K562 (cell line): Measurements from ENCODE around the gene MYO1B. TPM values are rescaled to one million over a fixed set of nuclear protein-coding genes. Genes with fewer than 3 reads are reported as not detected.

Experiments
- ATAC-seq: fragments of 200-7000 bp; cut with Tn5 transposase; 3 replicates; pipeline ENCODE4 v1.9.1; 2020; ENCODE audit warnings: moderate library complexity
- BruUV-seq: library from RNA; stranded (reverse); fragments of 400-500 nt; replicated peaks from 2 replicates; lab custom pipeline; 2021; lab: Mats Ljungman, UMichigan
- CTCF ChIA-PET: fragments of 300-600 bp; formaldehyde crosslinking; extraction: SDS; loops from one replicate; lab custom pipeline; 2021; ENCODE audit warnings: low intra/inter-chr PET ratio; lab: Yijun Ruan, JAX
- POLR2A ChIA-PET: fragments of 300-600, 350-650 bp; sonication (Branson Sonifier 250); formaldehyde crosslinking; extraction: SDS; loops from one replicate; lab custom pipeline; 2021; ENCODE audit warnings: antibody characterized with exemption, inconsistent platforms; lab: Yijun Ruan, JAX
- DNase-seq, 4 experiments: peaks; one replicate each; pipeline versions ENCODE4 v3.0.0 to v3.0.0-alpha.2; 2011 to 2018; ENCODE audit warnings: low spot score in 3 of 4, mixed read lengths in 3 of 4; ENCODE audit errors: extremely low read depth in 1 of 4
- FAIRE-seq: peaks from 2 replicates; lab custom pipeline; 2011; peaks lifted over from hg19 to GRCh38; lab: Jason Lieb, UNC
- H2AFZ ChIP-seq: 2 replicates; pipeline ENCODE4 v1.6.0; 2011; ENCODE audit warnings: low read depth, low read length, control low read depth, inconsistent platforms
- H3K27ac ChIP-seq: fragments of 200-600 bp; 3 replicates; pipeline ENCODE4 v1.8.0; 2011; ENCODE audit warnings: low read depth, mild to moderate bottlenecking, control low read depth, inconsistent platforms, low read length, moderate library complexity, mixed read lengths; ENCODE audit errors: extremely low read depth
- H3K27me3 ChIP-seq, 2 experiments: fragments of 300-600 bp in 1 of 2; 2 replicates in 1 of 2; 3 replicates in 1 of 2; pipeline versions ENCODE4 v1.6.0 to v1.8.0; 2011; ENCODE audit warnings: inconsistent platforms in 2 of 2, low read length in 2 of 2, mild to moderate bottlenecking in 1 of 2, mixed read lengths in 1 of 2, moderate library complexity in 1 of 2; ENCODE audit not compliant: control insufficient read depth in 2 of 2, insufficient read depth in 2 of 2
- H3K36me3 ChIP-seq: fragments of 300-600 bp; 3 replicates; pipeline ENCODE4 v1.8.0; 2011; ENCODE audit warnings: mild to moderate bottlenecking, low read length, inconsistent platforms; ENCODE audit not compliant: control insufficient read depth, insufficient read depth
- H3K4me1 ChIP-seq, 2 experiments: fragments of 200-600 bp in 1 of 2; replicated peaks in 1 of 2; 2 replicates in 1 of 2; 3 replicates in 1 of 2; pipeline versions ENCODE4 v1.5.1 to v1.8.0; 2011; ENCODE audit warnings: inconsistent platforms in 2 of 2, low read length in 2 of 2, mild to moderate bottlenecking in 1 of 2, mixed read lengths in 1 of 2, moderate library complexity in 1 of 2; ENCODE audit not compliant: control insufficient read depth in 2 of 2, insufficient read depth in 2 of 2
- H3K4me2 ChIP-seq: 2 replicates; pipeline ENCODE4 v1.6.1; 2011; ENCODE audit warnings: low read length, control low read depth, inconsistent platforms, mixed read lengths; ENCODE audit not compliant: insufficient read depth
- H3K4me3 ChIP-seq: fragments of 200-600 bp; sonication (generic), shearing (Covaris generic); 2 replicates; pipeline ENCODE4 v1.5.1; 2016; ENCODE audit warnings: control low read depth, inconsistent platforms
- H3K79me2 ChIP-seq: fragments of 200-600 bp; 3 replicates; pipeline ENCODE4 v1.8.0; 2011; ENCODE audit warnings: low read length, inconsistent platforms; ENCODE audit not compliant: control insufficient read depth, insufficient read depth
- H3K9ac ChIP-seq, 2 experiments: 2 replicates each; pipeline versions ENCODE4 v1.6.0 to v1.6.1; 2011; ENCODE audit warnings: low read depth in 2 of 2, low read length in 2 of 2, control low read depth in 1 of 2, inconsistent platforms in 1 of 2, mild to moderate bottlenecking in 1 of 2, mixed read lengths in 1 of 2; ENCODE audit not compliant: insufficient read depth in 1 of 2
- H3K9me1 ChIP-seq: one replicate; pipeline ENCODE4 v1.6.0; 2011; ENCODE audit warnings: inconsistent platforms, mild to moderate bottlenecking, low read length, moderate library complexity; ENCODE audit not compliant: control insufficient read depth, insufficient read depth
- H3K9me3 ChIP-seq: replicated peaks from 2 replicates; pipeline ENCODE4 v1.5.1; 2011; ENCODE audit warnings: low read depth, low read length, inconsistent platforms; ENCODE audit not compliant: control insufficient read depth, insufficient read depth
- H4K20me1 ChIP-seq: replicated peaks from 2 replicates; pipeline ENCODE4 v1.6.1; 2011; ENCODE audit warnings: low read length, inconsistent platforms, mixed read lengths; ENCODE audit not compliant: control insufficient read depth, insufficient read depth
- FOXK2 ChIP-seq, 2 experiments: fragments of 450-650 bp; IDR thresholded peaks in 1 of 2; conservative IDR thresholded peaks in 1 of 2; 2 replicates each; pipeline ENCODE4 v1.6.1; 2016; ENCODE audit warnings: low read depth in 2 of 2, mild to moderate bottlenecking in 1 of 2
- NR0B1 ChIP-seq: fragments of 450-650 bp; IDR thresholded peaks from one replicate; pipeline ENCODE4 v1.6.1; 2018; ENCODE audit warnings: mild to moderate bottlenecking, moderate library complexity; ENCODE audit not compliant: partially characterized antibody
- RBM15 ChIP-seq: fragments of 200-400 bp; formaldehyde crosslinking; IDR thresholded peaks from 2 replicates; pipeline ENCODE4 v1.6.1; 2018; ENCODE audit warnings: mild to moderate bottlenecking, low read length, moderate library complexity; ENCODE audit not compliant: insufficient read depth
- SLC30A9 ChIP-seq: fragments of 250-450 bp; sonication (Bioruptor Pico); IDR thresholded peaks from 2 replicates; pipeline ENCODE4 v1.8.0; 2022; ENCODE audit warnings: mild to moderate bottlenecking, moderate library complexity
- SUPT5H ChIP-seq: fragments of 450-650 bp; IDR thresholded peaks from 2 replicates; pipeline ENCODE4 v1.6.1; 2016
- TAF1 ChIP-seq: IDR thresholded peaks from 2 replicates; pipeline ENCODE4 v1.6.1; 2011; ENCODE audit warnings: mild to moderate bottlenecking, low read length, moderate library complexity; ENCODE audit not compliant: insufficient read depth, control insufficient read depth, severe bottlenecking; ENCODE audit errors: extremely low read depth
- ZNF609 ChIP-seq: sonication (generic); formaldehyde crosslinking; IDR thresholded peaks from 2 replicates; pipeline ENCODE4 v1.8.1; 2023; ENCODE audit warnings: missing genetic modification reagents, mild to moderate bottlenecking, borderline replicate concordance
- ZNF780A ChIP-seq: fragments of 250-450 bp; sonication (Bioruptor Pico); IDR thresholded peaks from 2 replicates; pipeline ENCODE4 v1.5.0; 2021; ENCODE audit warnings: mild to moderate bottlenecking
- WGBS: fragments of 100-300 bp; shearing (Covaris generic); methylation state at CpG from one replicate; pipeline ENCODE4 v1.1.6; 2016; ENCODE audit warnings: low coverage, mixed read lengths; ENCODE audit not compliant: insufficient coverage; ENCODE audit errors: missing lambda C conversion rate; 5-methylcytosine and 5-hydroxymethylcytosine counted together
- in situ Hi-C: fragments of 300-500 bp; cut with MboI; formaldehyde crosslinking; loops from 4 replicates; pipeline ENCODE4 v1.15.0; 2018; ENCODE audit warnings: inconsistent platforms, mixed read lengths
- intact Hi-C: fragments of 100-400 bp; cut with micrococcal nuclease; formaldehyde crosslinking; loops from 2 replicates; pipeline ENCODE4 v1.14.2; 2022
- polyA plus RNA-seq, 8 experiments: library from polyadenylated mRNA; depleted of rRNA in 4 of 8; stranded (reverse) in 5 of 8; unstranded in 3 of 8; fragments of >200 nt; fragmentation: Nextera tagmentation in 2 of 8; fragmentation: Illumina TruSeq in 1 of 8; extraction: Ambion mirVana in 2 of 8; extraction: Trizol in 1 of 8; gene quantifications; 2 replicates each; pipeline versions ENCODE4 v1.2.1 to v1.2.3, GENCODE V29; 2011 to 2014; ENCODE audit warnings: inconsistent platforms in 1 of 8, missing spikeins in 1 of 8
- total RNA-seq, 7 experiments: library from RNA; depleted of rRNA in 6 of 7; stranded (reverse); fragments of >200 nt in 6 of 7; fragmentation: Illumina TruSeq in 2 of 7; extraction: Trizol in 2 of 7; gene quantifications; 2 replicates each; pipeline versions ENCODE4 v1.2.1 to v1.2.3, GENCODE V29; 2011 to 2021; ENCODE audit warnings: low replicate concordance in 1 of 7

Gene MYO1B
- total and polyA plus RNA-seq, 9 of the 15 experiments (the other 6 are each of a cell fraction or from before 2014, with no cell fraction given): 0.04 to 0.33 (median 0.20) TPM; not detected in 5

GRCh38 chr2:191321861-191322662 lies 76.9 kb downstream of the MYO1B start:
- no peaks in the 10 kb centered on the region for H3K9me3 ChIP-seq
- no peak overlapping the region for H3K4me2 ChIP-seq
- CTCF ChIA-PET: no interaction called here
- ATAC-seq: no peak
- H3K27me3 ChIP-seq: no peaks in the 10 kb centered on the region
- POLR2A ChIA-PET: no interaction called here
- intact Hi-C loops (no loop called here), in situ Hi-C loops (no loop called here)
- WGBS: 0% methylated on average over 4 of the region's 4 CpGs
- no peak overlapping the region for H2AFZ ChIP-seq
- no peaks in the 10 kb centered on the region for H3K79me2 ChIP-seq
- no peaks in the 10 kb centered on the region for H3K36me3 ChIP-seq
- no peak for FAIRE-seq
- DNase-seq: no peak
- H3K4me1 ChIP-seq: no peaks in the 10 kb centered on the region
- no peak overlapping the region for H3K9ac ChIP-seq
- no peak overlapping the region for H3K27ac ChIP-seq
- BruUV-seq: no TSS peak
- H3K4me3 ChIP-seq: no peak overlapping the region
- no peaks in the 10 kb centered on the region for H4K20me1 ChIP-seq
- no peak for TF ChIP-seq ZNF609 (CRISPR knock-in tag)
- TF ChIP-seq ZNF780A: no peak
- TF ChIP-seq TAF1: no peak
- no peak for TF ChIP-seq FOXK2 (conservative IDR thresholded peaks at IDR 0.05 in 1 of 2, IDR thresholded peaks at IDR 0.05 in 1 of 2; ENCODE audit: low read depth in 2 of 2)
- TF ChIP-seq SUPT5H: no peak
- no peak for TF ChIP-seq SLC30A9
- TF ChIP-seq RBM15: no peak
- TF ChIP-seq NR0B1: no peak
- no peaks in the 10 kb centered on the region for H3K9me1 ChIP-seq
